ENCODE data around the gene GATAD2B.
"Not testable (repeated sequence)": the region's sequence is repeated elsewhere in the genome, so short reads cannot be mapped to it uniquely, and the experiment has no call there.

- not testable (repeated sequence) for TF ChIP-seq TSHZ2 (CRISPR knock-in tag; IDR thresholded peaks at IDR 0.05)
- TF ChIP-seq, protein P1, sequence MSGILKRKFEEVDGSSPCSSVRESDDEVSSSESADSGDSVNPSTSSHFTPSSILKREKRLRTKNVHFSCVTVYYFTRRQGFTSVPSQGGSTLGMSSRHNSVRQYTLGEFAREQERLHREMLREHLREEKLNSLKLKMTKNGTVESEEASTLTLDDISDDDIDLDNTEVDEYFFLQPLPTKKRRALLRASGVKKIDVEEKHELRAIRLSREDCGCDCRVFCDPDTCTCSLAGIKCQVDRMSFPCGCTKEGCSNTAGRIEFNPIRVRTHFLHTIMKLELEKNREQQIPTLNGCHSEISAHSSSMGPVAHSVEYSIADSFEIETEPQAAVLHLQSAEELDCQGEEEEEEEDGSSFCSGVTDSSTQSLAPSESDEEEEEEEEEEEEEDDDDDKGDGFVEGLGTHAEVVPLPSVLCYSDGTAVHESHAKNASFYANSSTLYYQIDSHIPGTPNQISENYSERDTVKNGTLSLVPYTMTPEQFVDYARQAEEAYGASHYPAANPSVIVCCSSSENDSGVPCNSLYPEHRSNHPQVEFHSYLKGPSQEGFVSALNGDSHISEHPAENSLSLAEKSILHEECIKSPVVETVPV (CRISPR knock-in tag; IDR thresholded peaks at IDR 0.05) = not testable (repeated sequence)
- TF ChIP-seq, protein P2, sequence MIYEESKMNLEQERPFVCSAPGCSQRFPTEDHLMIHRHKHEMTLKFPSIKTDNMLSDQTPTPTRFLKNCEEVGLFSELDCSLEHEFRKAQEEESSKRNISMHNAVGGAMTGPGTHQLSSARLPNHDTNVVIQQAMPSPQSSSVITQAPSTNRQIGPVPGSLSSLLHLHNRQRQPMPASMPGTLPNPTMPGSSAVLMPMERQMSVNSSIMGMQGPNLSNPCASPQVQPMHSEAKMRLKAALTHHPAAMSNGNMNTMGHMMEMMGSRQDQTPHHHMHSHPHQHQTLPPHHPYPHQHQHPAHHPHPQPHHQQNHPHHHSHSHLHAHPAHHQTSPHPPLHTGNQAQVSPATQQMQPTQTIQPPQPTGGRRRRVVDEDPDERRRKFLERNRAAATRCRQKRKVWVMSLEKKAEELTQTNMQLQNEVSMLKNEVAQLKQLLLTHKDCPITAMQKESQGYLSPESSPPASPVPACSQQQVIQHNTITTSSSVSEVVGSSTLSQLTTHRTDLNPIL (CRISPR knock-in tag; IDR thresholded peaks at IDR 0.05; ENCODE audit: low read depth) = not testable (repeated sequence)
Measured at GRCh38 chr1:153840774-153841173, 82.0 kb downstream of the GATAD2B start.
